K562 (cell line): Measurements from ENCODE around the gene DARS2. TPM values are rescaled to one million over a fixed set of nuclear protein-coding genes. Genes with fewer than 3 reads are reported as not detected.

ENCODE experiments used
- BRD9 ChIP-seq: fragments of 450-650 bp; IDR thresholded peaks from 2 replicates; pipeline ENCODE4 v1.6.1; 2018; ENCODE audit warnings: low read depth; ENCODE audit not compliant: partially characterized antibody
- CEBPB ChIP-seq: fragments of 450-650 bp; IDR thresholded peaks from 2 replicates; pipeline ENCODE4 v1.6.1; 2016; ENCODE audit warnings: missing genetic modification characterization, missing compliant biosample characterization
- ELF2 ChIP-seq: fragments of 250-450 bp; sonication (Bioruptor Pico); IDR thresholded peaks from 2 replicates; pipeline ENCODE4 v1.5.0; 2021; ENCODE audit warnings: mild to moderate bottlenecking
- HMGXB4 ChIP-seq: sonication (generic); formaldehyde crosslinking; IDR thresholded peaks from 2 replicates; pipeline ENCODE4 v1.8.1; 2023; ENCODE audit warnings: mild to moderate bottlenecking, missing genetic modification reagents
- ILK ChIP-seq: fragments of 450-650 bp; IDR thresholded peaks from 2 replicates; pipeline ENCODE4 v1.6.1; 2016; ENCODE audit warnings: missing genetic modification characterization, low read depth, mild to moderate bottlenecking, missing compliant biosample characterization, moderate library complexity, borderline replicate concordance
- KAT2B ChIP-seq: IDR thresholded peaks from one replicate; pipeline ENCODE4 v1.6.1; 2012; ENCODE audit warnings: low read depth, mild to moderate bottlenecking, control low read depth, inconsistent platforms, low read length, moderate library complexity
- KDM4B ChIP-seq, 2 experiments: fragments of 450-650 bp in 1 of 2; sonication (generic) in 1 of 2; IDR thresholded peaks; 2 replicates each; pipeline ENCODE4 v1.6.1; 2016 to 2017; ENCODE audit warnings: borderline replicate concordance in 2 of 2, antibody characterized with exemption in 1 of 2, low read depth in 1 of 2, mild to moderate bottlenecking in 1 of 2
- MTA1 ChIP-seq: fragments of 450-650 bp; IDR thresholded peaks from 2 replicates; pipeline ENCODE4 v1.6.1; 2017; ENCODE audit warnings: borderline replicate concordance
- NCOA4 ChIP-seq: fragments of 450-650 bp; IDR thresholded peaks from 2 replicates; pipeline ENCODE4 v1.6.1; 2018; ENCODE audit warnings: mild to moderate bottlenecking; ENCODE audit not compliant: partially characterized antibody
- NR2C1 ChIP-seq, 2 experiments: fragments of 450-650 bp; IDR thresholded peaks; 2 replicates each; pipeline ENCODE4 v1.6.1; 2017; ENCODE audit warnings: mild to moderate bottlenecking in 2 of 2, antibody characterized with exemption in 1 of 2, inconsistent platforms in 1 of 2, missing compliant biosample characterization in 1 of 2, missing genetic modification characterization in 1 of 2
- OTX1 ChIP-seq: fragments of 450-650 bp; formaldehyde crosslinking; IDR thresholded peaks from 2 replicates; pipeline ENCODE4 v1.4.0; 2022; ENCODE audit warnings: mild to moderate bottlenecking
- POLR2B ChIP-seq: fragments of 450-650 bp; IDR thresholded peaks from 2 replicates; pipeline ENCODE4 v1.6.1; 2018; ENCODE audit warnings: low read depth; ENCODE audit not compliant: partially characterized antibody
- RAD51 ChIP-seq: fragments of 450-650 bp; IDR thresholded peaks from 2 replicates; pipeline ENCODE4 v1.7.1; 2016; ENCODE audit warnings: low read depth, mild to moderate bottlenecking, borderline replicate concordance
- SRSF9 ChIP-seq: fragments of 200-400 bp; formaldehyde crosslinking; IDR thresholded peaks from 2 replicates; pipeline ENCODE4 v1.6.1; 2017; ENCODE audit warnings: low read depth, low read length, borderline replicate concordance
- TAF9B ChIP-seq: fragments of 450-650 bp; IDR thresholded peaks from 2 replicates; pipeline ENCODE4 v1.6.1; 2018; ENCODE audit warnings: mild to moderate bottlenecking; ENCODE audit not compliant: partially characterized antibody
- ZNF232 ChIP-seq: sonication (generic); formaldehyde crosslinking; IDR thresholded peaks from 2 replicates; pipeline ENCODE4 v1.8.0; 2022; ENCODE audit warnings: mild to moderate bottlenecking, missing genetic modification reagents
- ZNF282 ChIP-seq: sonication (generic); formaldehyde crosslinking; IDR thresholded peaks from 2 replicates; pipeline ENCODE4 v1.8.1; 2023; ENCODE audit warnings: missing genetic modification reagents
- ZNF407 ChIP-seq: fragments of 450-650 bp; IDR thresholded peaks from 2 replicates; pipeline ENCODE4 v1.6.1; 2016; ENCODE audit warnings: low read depth
- ZNF586 ChIP-seq: fragments of 450-650 bp; formaldehyde crosslinking; conservative IDR thresholded peaks from 2 replicates; pipeline ENCODE4 v1.4.0; 2020; ENCODE audit warnings: mild to moderate bottlenecking, moderate library complexity
- polyA plus RNA-seq, 8 experiments: library from polyadenylated mRNA; depleted of rRNA in 4 of 8; stranded (reverse) in 5 of 8; unstranded in 3 of 8; fragments of >200 nt; fragmentation: Nextera tagmentation in 2 of 8; fragmentation: Illumina TruSeq in 1 of 8; extraction: Ambion mirVana in 2 of 8; extraction: Trizol in 1 of 8; gene quantifications; 2 replicates each; pipeline versions ENCODE4 v1.2.1 to v1.2.3, GENCODE V29; 2011 to 2014; ENCODE audit warnings: inconsistent platforms in 1 of 8, missing spikeins in 1 of 8
- total RNA-seq, 7 experiments: library from RNA; depleted of rRNA in 6 of 7; stranded (reverse); fragments of >200 nt in 6 of 7; fragmentation: Illumina TruSeq in 2 of 7; extraction: Trizol in 2 of 7; gene quantifications; 2 replicates each; pipeline versions ENCODE4 v1.2.1 to v1.2.3, GENCODE V29; 2011 to 2021; ENCODE audit warnings: low replicate concordance in 1 of 7

DARS2 gene
- total and polyA plus RNA-seq, 9 of the 15 experiments (the other 6 are each of a cell fraction or from before 2014, with no cell fraction given), result 36.4 to 96.7 (median 68.6) TPM

DNA sequence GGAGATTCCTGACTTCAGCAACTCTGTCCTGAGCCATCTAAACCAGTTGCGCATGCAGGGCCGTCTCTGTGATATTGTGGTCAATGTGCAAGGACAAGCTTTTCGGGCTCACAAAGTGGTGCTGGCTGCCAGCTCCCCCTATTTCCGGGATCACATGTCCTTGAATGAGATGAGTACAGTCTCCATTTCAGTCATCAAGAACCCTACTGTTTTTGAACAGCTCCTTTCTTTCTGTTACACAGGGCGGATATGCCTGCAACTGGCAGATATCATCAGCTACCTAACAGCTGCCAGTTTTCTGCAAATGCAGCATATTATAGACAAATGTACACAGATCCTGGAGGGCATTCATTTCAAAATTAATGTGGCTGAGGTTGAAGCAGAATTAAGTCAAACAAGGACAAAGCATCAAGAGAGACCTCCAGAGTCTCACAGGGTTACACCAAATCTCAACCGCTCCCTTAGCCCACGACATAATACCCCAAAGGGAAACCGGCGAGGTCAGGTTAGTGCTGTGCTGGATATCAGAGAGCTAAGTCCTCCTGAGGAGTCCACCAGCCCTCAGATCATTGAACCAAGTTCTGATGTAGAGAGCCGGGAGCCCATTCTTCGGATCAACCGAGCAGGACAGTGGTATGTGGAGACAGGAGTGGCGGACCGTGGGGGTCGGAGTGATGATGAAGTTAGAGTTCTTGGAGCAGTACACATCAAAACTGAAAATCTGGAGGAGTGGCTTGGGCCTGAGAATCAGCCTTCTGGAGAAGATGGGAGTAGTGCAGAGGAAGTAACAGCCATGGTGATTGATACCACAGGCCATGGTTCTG, 46.0 kb downstream of the DARS2 start (continued):
- TF ChIP-seq CEBPB (no peak), NR2C1 (IDR thresholded peaks at IDR 0.05) (0 out of 2 replicates have a peak, but pooled peaks have one; percentile 34), NR2C1 (tag; IDR thresholded peaks at IDR 0.05) (no peak), KAT2B (no peak), TAF9B (peak; percentile 51), SRSF9 (no peak), BRD9 (no peak), NCOA4 (no peak), ZNF407 (no peak), ELF2 (no peak), RAD51 (peak; percentile 37; the same call in 1 of the 2 replicates), ZNF586 (CRISPR knock-in tag) (no peak), ZNF282 (no peak), ZNF232 (CRISPR knock-in tag) (no peak), POLR2B (no peak), ILK (no peak), OTX1 (CRISPR knock-in tag) (no peak), HMGXB4 (CRISPR knock-in tag) (no peak), MTA1 (no peak), KDM4B (IDR thresholded peaks at IDR 0.05; ENCODE audit: borderline replicate concordance in 2 of 2, low read depth in 1 of 2) (0 out of 4 replicates have a peak, but pooled peaks of 1 of the 2 experiments have one; percentile 57)
